PC-3 (cell line): ENCODE measurements around the gene PSMB1. TPM values are rescaled to one million over a fixed set of nuclear protein-coding genes. Genes with fewer than 3 reads are reported as not detected.

Source experiments
- ATAC-seq: fragments of 200-7000 bp; cut with Tn5 transposase; 2 replicates; pipeline ENCODE4 v1.9.1; 2020; ENCODE audit warnings: mild to moderate bottlenecking, moderate library complexity
- BruUV-seq: library from RNA; stranded (reverse); fragments of 400-500 nt; replicated peaks from 2 replicates; lab custom pipeline; 2021; lab: Mats Ljungman, UMichigan
- CTCF ChIA-PET: fragments of 300-600 bp; sonication (Branson Sonifier 250); formaldehyde crosslinking; loops from one replicate; lab custom pipeline; 2022; ENCODE audit warnings: antibody characterized with exemption; lab: Charles Lee
- POLR2A ChIA-PET: fragments of 300-600 bp; sonication (Branson Sonifier 250); formaldehyde crosslinking; loops from one replicate; lab custom pipeline; 2022; ENCODE audit warnings: antibody characterized with exemption; ENCODE audit not compliant: unreplicated experiment; lab: Charles Lee
- DNase-seq: peaks from one replicate; pipeline ENCODE4 v3.0.0-alpha.2; 2015
- H2AFZ ChIP-seq: fragments of 300-600 bp; sonication (generic); 2 replicates; pipeline ENCODE4 v1.6.0; 2016; ENCODE audit warnings: antibody characterized with exemption, low read length
- H3F3A ChIP-seq: fragments of 300-600 bp; sonication (generic); one replicate; pipeline ENCODE4 v1.6.0; 2017; ENCODE audit warnings: antibody characterized with exemption, low read length, control low read depth, mild to moderate bottlenecking; ENCODE audit not compliant: unreplicated experiment
- H3K27ac ChIP-seq: fragments of 300-600 bp; sonication (generic); 2 replicates; pipeline ENCODE4 v1.5.1; 2016; ENCODE audit warnings: mild to moderate bottlenecking, low read length
- H3K27me3 ChIP-seq: fragments of 300-600 bp; sonication (generic); 2 replicates; pipeline ENCODE4 v1.6.1; 2016; ENCODE audit warnings: low read length, mixed read lengths
- H3K36me3 ChIP-seq: fragments of 300-600 bp; sonication (generic); 2 replicates; pipeline ENCODE4 v1.6.1; 2016; ENCODE audit warnings: low read depth, mixed run types, low read length, mixed read lengths
- H3K4me1 ChIP-seq: fragments of 300-600 bp; sonication (generic); 2 replicates; pipeline ENCODE4 v1.5.1; 2016; ENCODE audit warnings: low read length; ENCODE audit not compliant: insufficient read depth
- H3K4me2 ChIP-seq: fragments of 300-600 bp; sonication (generic); 2 replicates; pipeline ENCODE4 v1.6.0; 2016; ENCODE audit warnings: low read length
- H3K4me3 ChIP-seq: fragments of 300-600 bp; sonication (generic); 2 replicates; pipeline ENCODE4 v1.5.1; 2016; ENCODE audit warnings: mild to moderate bottlenecking, low read length, mixed read lengths
- H3K79me2 ChIP-seq: fragments of 300-600 bp; sonication (generic); 2 replicates; pipeline ENCODE4 v1.6.1; 2017; ENCODE audit warnings: low read length, mixed read lengths
- H3K9ac ChIP-seq: fragments of 300-600 bp; sonication (generic); 2 replicates; pipeline ENCODE4 v1.6.0; 2016; ENCODE audit warnings: mild to moderate bottlenecking, low read length
- H3K9me2 ChIP-seq: fragments of 300-600 bp; sonication (generic); replicated peaks from 2 replicates; pipeline ENCODE4 v1.6.1; 2016; ENCODE audit warnings: mixed run types, low read length, mixed read lengths
- H3K9me3 ChIP-seq: fragments of 300-600 bp; sonication (generic); 2 replicates; pipeline ENCODE4 v1.6.1; 2016; ENCODE audit warnings: low read length, mixed read lengths
- H4K20me1 ChIP-seq: fragments of 300-600 bp; sonication (generic); 2 replicates; pipeline ENCODE4 v1.6.1; 2016; ENCODE audit warnings: low read length, mixed read lengths
- CTCF ChIP-seq: fragments of 300-600 bp; sonication (generic); conservative IDR thresholded peaks from 2 replicates; pipeline ENCODE4 v1.5.1; 2017; ENCODE audit warnings: antibody characterized with exemption, low read depth, mild to moderate bottlenecking, low read length
- EZH2 ChIP-seq: fragments of 300-600 bp; sonication (generic); IDR thresholded peaks from one replicate; pipeline ENCODE4 v1.6.1; 2017; ENCODE audit warnings: antibody characterized with exemption, mild to moderate bottlenecking, low read length; ENCODE audit not compliant: unreplicated experiment
- EZH2phosphoT487 ChIP-seq: fragments of 300-600 bp; sonication (generic); IDR thresholded peaks from 2 replicates; pipeline ENCODE4 v1.6.1; 2018; ENCODE audit warnings: mild to moderate bottlenecking, antibody characterized with exemption, low read length, borderline replicate concordance
- intact Hi-C: fragments of 100-400 bp; cut with micrococcal nuclease; formaldehyde crosslinking; loops from 2 replicates; pipeline ENCODE4 v1.9.0; 2023
- total RNA-seq: library from RNA; depleted of rRNA; stranded (reverse); fragments of >200 nt; gene quantifications from 2 replicates; pipeline ENCODE4 v1.2.3, GENCODE V29; 2014

PSMB1 gene
- total RNA-seq, 1 experiment from 2014 or later: 449 TPM

- Histone ChIP-seq H3K79me2 (no peaks in the 10 kb centered on the region), H3K9me3 (no peaks in the 10 kb centered on the region), H3K9ac (no peak overlapping the region), H3K36me3 (no peaks in the 10 kb centered on the region), H3K27me3 (peaks cover 9% of the 10 kb centered on the region; the same call in 1 of the 2 replicates), H3K4me2 (no peak overlapping the region), H3K4me3 (no peak overlapping the region), H2AFZ (no peak overlapping the region), H3K27ac (no peak overlapping the region), H3K9me2 (no peaks in the 10 kb centered on the region), H4K20me1 (no peaks in the 10 kb centered on the region), H3K4me1 (no peaks in the 10 kb centered on the region; the same call in 1 of the 2 replicates), H3F3A (no peaks in the 10 kb centered on the region)
- ATAC-seq: no peak
- intact Hi-C loops: loop anchor here (5.0 kb wide), 4 partner anchors 88 to 723 kb away; no protein-coding TSS in a partner anchor
- TF ChIP-seq EZH2phosphoT487 (no peak), EZH2 (no peak), CTCF (no peak)
- no peak for DNase-seq
- ChIA-PET POLR2A (no interaction called here), CTCF (no interaction called here)
- BruUV-seq: no TSS peak
These were observed 38.2 kb downstream of the PSMB1 start for GRCh38 chr6:170514908-170515307.

- no peaks in the 10 kb centered on the region for H3F3A ChIP-seq
- H3K4me2 ChIP-seq: no peak overlapping the region
- H2AFZ ChIP-seq: no peak overlapping the region
- no peak overlapping the region for H3K9ac ChIP-seq
- H3K79me2 ChIP-seq: no peaks in the 10 kb centered on the region
- TF ChIP-seq EZH2 (no peak), CTCF (no peak), EZH2phosphoT487 (no peak)
- ChIA-PET CTCF (no interaction called here), POLR2A (no interaction called here)
- no peaks in the 10 kb centered on the region for H3K9me2 ChIP-seq
- H3K36me3 ChIP-seq: no peaks in the 10 kb centered on the region
- BruUV-seq: no TSS peak
- H4K20me1 ChIP-seq: no peaks in the 10 kb centered on the region
- ATAC-seq (no peak), DNase-seq (no peak)
- H3K27ac ChIP-seq: no peak overlapping the region
- H3K4me3 ChIP-seq: no peak overlapping the region
- intact Hi-C loops: no loop called here
- H3K4me1 ChIP-seq: no peaks in the 10 kb centered on the region; the same call in 1 of the 2 replicates
- H3K27me3 ChIP-seq: no peaks in the 10 kb centered on the region
- no peaks in the 10 kb centered on the region for H3K9me3 ChIP-seq
These were observed 40.9 kb downstream of the PSMB1 start for GRCh38 chr6:170512249-170512648.

- Histone ChIP-seq H3K36me3 (no peaks in the 10 kb centered on the region), H3K4me2 (no peak overlapping the region), H3K4me1 (no peaks in the 10 kb centered on the region), H3F3A (no peaks in the 10 kb centered on the region), H3K27me3 (no peaks in the 10 kb centered on the region), H3K9me3 (no peaks in the 10 kb centered on the region), H3K4me3 (no peak overlapping the region), H4K20me1 (no peaks in the 10 kb centered on the region), H3K9me2 (no peaks in the 10 kb centered on the region), H3K9ac (no peak overlapping the region), H3K27ac (no peak overlapping the region), H3K79me2 (no peaks in the 10 kb centered on the region), H2AFZ (no peak overlapping the region)
- ATAC-seq: no peak
- intact Hi-C loops: no loop called here
- BruUV-seq: no TSS peak
- ChIA-PET CTCF (no interaction called here), POLR2A (no interaction called here)
- TF ChIP-seq CTCF (no peak), EZH2phosphoT487 (no peak), EZH2 (no peak)
- DNase-seq: no peak
These were observed 42.5 kb downstream of the PSMB1 start for GRCh38 chr6:170510631-170511030.
